LNCaP clone FGC (cell line): ENCODE data around the gene FANCL.
"Not testable (repeated sequence)": the region's sequence is repeated elsewhere in the genome, so short reads cannot be mapped to it uniquely, and the experiment has no call there.

Experiments
- DNase-seq: peaks from one replicate; pipeline ENCODE4 v3.0.0-alpha.2; 2011; ENCODE audit warnings: low read depth
- H3K4me3 ChIP-seq: 2 replicates; pipeline ENCODE4 v1.5.1; 2011; ENCODE audit warnings: mild to moderate bottlenecking, low read depth, low read length, control low read depth
- CTCF ChIP-seq: IDR thresholded peaks from 2 replicates; pipeline ENCODE4 v1.5.1; 2012; ENCODE audit warnings: mild to moderate bottlenecking; ENCODE audit not compliant: control insufficient read depth, insufficient read depth; ENCODE audit errors: extremely low read depth

The FANCL gene

GRCh38 chr2:58157754-58158153 lies 83.4 kb downstream of the FANCL start:
- no peak for TF ChIP-seq CTCF
- no peak overlapping the region for H3K4me3 ChIP-seq
- DNase-seq = no peak

- no peak for TF ChIP-seq CTCF
- no peak for DNase-seq
- no peak overlapping the region for H3K4me3 ChIP-seq
Observed at GRCh38 chr2:58156780-58157179, 84.3 kb downstream of the FANCL start.

- TF ChIP-seq CTCF = no peak
- no peak for DNase-seq
- no peak overlapping the region for H3K4me3 ChIP-seq
Observed at GRCh38 chr2:58155160-58155778, 85.9 kb downstream of the FANCL start.

GRCh38 chr2:58146707-58147106 lies 94.4 kb downstream of the FANCL start:
- no peak for DNase-seq
- TF ChIP-seq CTCF = no peak
- no peak overlapping the region for H3K4me3 ChIP-seq

- DNase-seq, H3K4me3 ChIP-seq: not testable (repeated sequence)
Observed at GRCh38 chr2:58145769-58146168, 95.4 kb downstream of the FANCL start.

- no peak for TF ChIP-seq CTCF
- H3K4me3 ChIP-seq = no peak overlapping the region
- no peak for DNase-seq
Observed at GRCh38 chr2:58140508-58141072, 100.5 kb downstream of the FANCL start.

- DNase-seq = no peak
- no peak for TF ChIP-seq CTCF
- H3K4me3 ChIP-seq = no peak overlapping the region
Observed at GRCh38 chr2:58138396-58139030, 102.6 kb downstream of the FANCL start.
